HL-60 (cell line): ENCODE results near the gene GAA.

Experiments
- GABPA ChIP-seq: IDR thresholded peaks from 2 replicates; pipeline ENCODE4 v1.6.1; 2012; ENCODE audit warnings: low read depth
- POLR2AphosphoS5 ChIP-seq: IDR thresholded peaks from 2 replicates; pipeline ENCODE4 v1.6.1; 2012; ENCODE audit warnings: low read depth
- SPI1 ChIP-seq: IDR thresholded peaks from 2 replicates; pipeline ENCODE4 v1.6.1; 2012; ENCODE audit warnings: low read depth, mild to moderate bottlenecking, borderline replicate concordance
- TF ChIP-seq, protein P1 (sequence below): IDR thresholded peaks from one replicate; pipeline ENCODE4 v1.5.1; 2011; ENCODE audit warnings: low read length, control low read depth, inconsistent platforms; ENCODE audit not compliant: insufficient read depth
- TF ChIP-seq, protein P2 (sequence below): IDR thresholded peaks from 2 replicates; pipeline ENCODE4 v1.6.1; 2012; ENCODE audit warnings: low read depth; ENCODE audit not compliant: insufficient replicate concordance

DNA sequence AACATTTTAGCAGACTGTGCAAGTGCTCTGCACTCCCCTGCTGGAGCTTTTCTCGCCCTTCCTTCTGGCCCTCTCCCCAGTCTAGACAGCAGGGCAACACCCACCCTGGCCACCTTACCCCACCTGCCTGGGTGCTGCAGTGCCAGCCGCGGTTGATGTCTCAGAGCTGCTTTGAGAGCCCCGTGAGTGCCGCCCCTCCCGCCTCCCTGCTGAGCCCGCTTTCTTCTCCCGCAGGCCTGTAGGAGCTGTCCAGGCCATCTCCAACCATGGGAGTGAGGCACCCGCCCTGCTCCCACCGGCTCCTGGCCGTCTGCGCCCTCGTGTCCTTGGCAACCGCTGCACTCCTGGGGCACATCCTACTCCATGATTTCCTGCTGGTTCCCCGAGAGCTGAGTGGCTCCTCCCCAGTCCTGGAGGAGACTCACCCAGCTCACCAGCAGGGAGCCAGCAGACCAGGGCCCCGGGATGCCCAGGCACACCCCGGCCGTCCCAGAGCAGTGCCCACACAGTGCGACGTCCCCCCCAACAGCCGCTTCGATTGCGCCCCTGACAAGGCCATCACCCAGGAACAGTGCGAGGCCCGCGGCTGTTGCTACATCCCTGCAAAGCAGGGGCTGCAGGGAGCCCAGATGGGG, 3.1 kb downstream of the GAA start:
- TF ChIP-seq, protein P1, sequence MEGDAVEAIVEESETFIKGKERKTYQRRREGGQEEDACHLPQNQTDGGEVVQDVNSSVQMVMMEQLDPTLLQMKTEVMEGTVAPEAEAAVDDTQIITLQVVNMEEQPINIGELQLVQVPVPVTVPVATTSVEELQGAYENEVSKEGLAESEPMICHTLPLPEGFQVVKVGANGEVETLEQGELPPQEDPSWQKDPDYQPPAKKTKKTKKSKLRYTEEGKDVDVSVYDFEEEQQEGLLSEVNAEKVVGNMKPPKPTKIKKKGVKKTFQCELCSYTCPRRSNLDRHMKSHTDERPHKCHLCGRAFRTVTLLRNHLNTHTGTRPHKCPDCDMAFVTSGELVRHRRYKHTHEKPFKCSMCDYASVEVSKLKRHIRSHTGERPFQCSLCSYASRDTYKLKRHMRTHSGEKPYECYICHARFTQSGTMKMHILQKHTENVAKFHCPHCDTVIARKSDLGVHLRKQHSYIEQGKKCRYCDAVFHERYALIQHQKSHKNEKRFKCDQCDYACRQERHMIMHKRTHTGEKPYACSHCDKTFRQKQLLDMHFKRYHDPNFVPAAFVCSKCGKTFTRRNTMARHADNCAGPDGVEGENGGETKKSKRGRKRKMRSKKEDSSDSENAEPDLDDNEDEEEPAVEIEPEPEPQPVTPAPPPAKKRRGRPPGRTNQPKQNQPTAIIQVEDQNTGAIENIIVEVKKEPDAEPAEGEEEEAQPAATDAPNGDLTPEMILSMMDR: no peak
- TF ChIP-seq, protein P2, sequence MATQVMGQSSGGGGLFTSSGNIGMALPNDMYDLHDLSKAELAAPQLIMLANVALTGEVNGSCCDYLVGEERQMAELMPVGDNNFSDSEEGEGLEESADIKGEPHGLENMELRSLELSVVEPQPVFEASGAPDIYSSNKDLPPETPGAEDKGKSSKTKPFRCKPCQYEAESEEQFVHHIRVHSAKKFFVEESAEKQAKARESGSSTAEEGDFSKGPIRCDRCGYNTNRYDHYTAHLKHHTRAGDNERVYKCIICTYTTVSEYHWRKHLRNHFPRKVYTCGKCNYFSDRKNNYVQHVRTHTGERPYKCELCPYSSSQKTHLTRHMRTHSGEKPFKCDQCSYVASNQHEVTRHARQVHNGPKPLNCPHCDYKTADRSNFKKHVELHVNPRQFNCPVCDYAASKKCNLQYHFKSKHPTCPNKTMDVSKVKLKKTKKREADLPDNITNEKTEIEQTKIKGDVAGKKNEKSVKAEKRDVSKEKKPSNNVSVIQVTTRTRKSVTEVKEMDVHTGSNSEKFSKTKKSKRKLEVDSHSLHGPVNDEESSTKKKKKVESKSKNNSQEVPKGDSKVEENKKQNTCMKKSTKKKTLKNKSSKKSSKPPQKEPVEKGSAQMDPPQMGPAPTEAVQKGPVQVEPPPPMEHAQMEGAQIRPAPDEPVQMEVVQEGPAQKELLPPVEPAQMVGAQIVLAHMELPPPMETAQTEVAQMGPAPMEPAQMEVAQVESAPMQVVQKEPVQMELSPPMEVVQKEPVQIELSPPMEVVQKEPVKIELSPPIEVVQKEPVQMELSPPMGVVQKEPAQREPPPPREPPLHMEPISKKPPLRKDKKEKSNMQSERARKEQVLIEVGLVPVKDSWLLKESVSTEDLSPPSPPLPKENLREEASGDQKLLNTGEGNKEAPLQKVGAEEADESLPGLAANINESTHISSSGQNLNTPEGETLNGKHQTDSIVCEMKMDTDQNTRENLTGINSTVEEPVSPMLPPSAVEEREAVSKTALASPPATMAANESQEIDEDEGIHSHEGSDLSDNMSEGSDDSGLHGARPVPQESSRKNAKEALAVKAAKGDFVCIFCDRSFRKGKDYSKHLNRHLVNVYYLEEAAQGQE: no peak
- TF ChIP-seq POLR2AphosphoS5 (no peak), GABPA (no peak), SPI1 (no peak)
